HFFc6 (cell line): ENCODE data around the gene PGGHG. TPM values are rescaled to one million over a fixed set of nuclear protein-coding genes. Genes with fewer than 3 reads are reported as not detected.
A peak's percentile ranks its signal among the peaks of the same experiment; 100 is the strongest.
"Not testable (repeated sequence)": the region's sequence is repeated elsewhere in the genome, so short reads cannot be mapped to it uniquely, and the experiment has no call there.

ENCODE experiments used
- DNase-seq: peaks from one replicate; pipeline ENCODE4 v3.0.0-alpha.2; 2018
- H3K27ac Mint-ChIP-seq: 2 replicates; pipeline ENCODE4 v1.8.0; 2020; ENCODE audit warnings: mild to moderate bottlenecking, mixed read lengths
- H3K27me3 Mint-ChIP-seq: 2 replicates; pipeline ENCODE4 v1.8.0; 2021; ENCODE audit warnings: mild to moderate bottlenecking, moderate library complexity, mixed read lengths; ENCODE audit not compliant: insufficient read depth
- H3K36me3 Mint-ChIP-seq: 2 replicates; pipeline ENCODE4 v1.8.0; 2021; ENCODE audit warnings: low read depth, mixed read lengths
- H3K4me1 Mint-ChIP-seq: 2 replicates; pipeline ENCODE4 v1.8.0; 2020; ENCODE audit warnings: low read depth, mixed read lengths
- H3K4me3 Mint-ChIP-seq: 2 replicates; pipeline ENCODE4 v1.8.0; 2020; ENCODE audit warnings: mild to moderate bottlenecking, moderate library complexity, mixed read lengths
- H3K9me3 Mint-ChIP-seq: 2 replicates; pipeline ENCODE4 v1.8.0; 2020; ENCODE audit warnings: mild to moderate bottlenecking, mixed read lengths
- CTCF ChIP-seq: fragments of 200-600 bp; sonication (generic); IDR thresholded peaks from 2 replicates; pipeline ENCODE4 v1.5.0; 2021; ENCODE audit warnings: antibody characterized with exemption, mild to moderate bottlenecking
- total RNA-seq, 6 experiments: library from RNA; stranded (reverse); fragmentation: NEBNext Ultra II Directional; extraction: Animal tissue kit (Norgen Biotek cat#: 25700); gene quantifications; 2 replicates in 1 of 6; 3 replicates in 5 of 6; pipeline ENCODE4 v1.2.3, GENCODE V29; 2021

Gene PGGHG
- total RNA-seq, 6 experiments from 2014 or later, result 9.7 to 12.2 (median 11.4) TPM

- peaks cover 8% of the 10 kb centered on the region; the same call in 1 of the 2 replicates for H3K36me3 Mint-ChIP-seq
- peak overlapping the region; percentile 89 for H3K27ac Mint-ChIP-seq
- H3K27me3 Mint-ChIP-seq, result peaks cover 4% of the 10 kb centered on the region
- peaks cover 60% of the 10 kb centered on the region for H3K4me1 Mint-ChIP-seq
- peak overlapping the region; percentile 59 for H3K4me3 Mint-ChIP-seq
- DNase-seq, result no peak
- TF ChIP-seq CTCF, result no peak
- H3K9me3 Mint-ChIP-seq, result no peaks in the 10 kb centered on the region
Observed at GRCh38 chr11:312092-312816, 23.3 kb downstream of the PGGHG start.

GRCh38 chr11:313304-313786, 24.4 kb downstream of the PGGHG start:
- Mint-ChIP-seq H3K9me3 (no peaks in the 10 kb centered on the region), H3K4me1 (peaks cover 58% of the 10 kb centered on the region), H3K27me3 (peaks cover 9% of the 10 kb centered on the region), H3K4me3 (peak overlapping the region; percentile 91), H3K36me3 (peaks cover 8% of the 10 kb centered on the region; the same call in 1 of the 2 replicates), H3K27ac (peak overlapping the region; percentile 89)
- no peak for TF ChIP-seq CTCF
- DNase-seq, result no peak

GRCh38 chr11:313787-314553, 25.0 kb downstream of the PGGHG start, which contains the start of gene IFITM1:
IFITM1 (plus strand) TSS chr11:314040; CDS start chr11:314171, 131 bp downstream.
- DNase-seq, result peak; percentile 65
- H3K9me3 Mint-ChIP-seq, result no peaks in the 10 kb centered on the region
- H3K4me1 Mint-ChIP-seq, result peaks cover 55% of the 10 kb centered on the region
- peak within 1 kb of the TSS; percentile 91 for H3K4me3 Mint-ChIP-seq
- peaks cover 8% of the 10 kb centered on the region; the same call in 1 of the 2 replicates for H3K36me3 Mint-ChIP-seq
- peaks cover 9% of the 10 kb centered on the region for H3K27me3 Mint-ChIP-seq
- TF ChIP-seq CTCF, result no peak
- peak within 1 kb of the TSS; percentile 89 for H3K27ac Mint-ChIP-seq

DNA sequence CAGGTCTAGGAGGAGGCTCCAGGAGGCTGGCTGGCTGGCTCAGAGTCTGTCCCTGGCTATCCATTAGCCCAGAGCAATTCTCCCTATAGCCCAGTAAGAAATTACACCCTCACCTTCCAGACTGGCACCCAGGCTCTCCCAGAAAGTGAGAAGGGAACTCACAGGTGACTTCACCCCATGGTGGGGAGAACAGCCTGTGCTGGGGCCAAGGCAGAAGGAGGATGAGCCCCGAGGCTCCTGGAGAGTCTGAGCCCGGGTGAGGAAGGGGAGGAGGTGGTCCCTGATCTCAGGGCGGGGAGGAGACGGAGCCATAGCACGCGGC, 25.6 kb downstream of the PGGHG start:
- Mint-ChIP-seq H3K4me3 (peak overlapping the region; percentile 91), H3K4me1 (peaks cover 51% of the 10 kb centered on the region)
- not testable (repeated sequence) for H3K27me3 Mint-ChIP-seq

GRCh38 chr11:315051-315481, 26.1 kb downstream of the PGGHG start:
- Mint-ChIP-seq H3K4me1 (peaks cover 50% of the 10 kb centered on the region), H3K27me3 (peaks cover 11% of the 10 kb centered on the region), H3K27ac (0 out of 2 replicates have a peak overlapping the region, but pooled peaks have one; percentile 7), H3K4me3 (peak overlapping the region; percentile 91), H3K36me3 (peaks cover 5% of the 10 kb centered on the region), H3K9me3 (no peaks in the 10 kb centered on the region)
- DNase-seq, result no peak
- no peak for TF ChIP-seq CTCF

More for the DNA sequence above, 25.6 kb downstream of the PGGHG start:
- peak overlapping the region; percentile 89 for H3K27ac Mint-ChIP-seq
- H3K36me3 Mint-ChIP-seq, H3K9me3 Mint-ChIP-seq, DNase-seq: not testable (repeated sequence)
